Measurements from ENCODE around the gene WLS. TPM values are rescaled to one million over a fixed set of nuclear protein-coding genes. Genes with fewer than 3 reads are reported as not detected.
"Not testable (repeated sequence)": the region's sequence is repeated elsewhere in the genome, so short reads cannot be mapped to it uniquely, and the experiment has no call there.

WLS gene
- total RNA-seq, 1 donor: 4.7 TPM

DNA sequence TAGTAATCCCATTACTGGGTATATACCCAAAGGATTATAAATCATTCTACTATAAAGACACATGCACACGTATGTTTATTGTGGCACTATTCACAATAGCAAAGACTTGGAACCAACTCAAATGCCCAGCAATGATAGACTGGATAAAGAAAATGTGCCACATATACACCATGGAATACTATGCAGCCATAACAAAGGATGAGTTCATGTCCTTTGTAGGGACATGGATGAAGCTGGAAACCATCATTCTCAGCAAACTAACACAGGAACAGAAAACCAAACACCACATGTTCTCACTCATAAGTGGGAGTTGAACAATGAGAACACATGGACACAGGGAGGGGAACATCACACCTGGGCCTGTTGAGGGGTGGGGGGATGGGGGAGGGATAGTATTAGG lies 60.5 kb downstream of the WLS start:
- not testable (repeated sequence) for H3K4me1 ChIP-seq (ENCODE audit: insufficient read depth, low read length); H3K9me3 ChIP-seq (ENCODE audit: low read depth, low read length); H3K27me3 ChIP-seq (ENCODE audit: insufficient read depth, low read length); H3K4me3 ChIP-seq (ENCODE audit: low read length)

DNA sequence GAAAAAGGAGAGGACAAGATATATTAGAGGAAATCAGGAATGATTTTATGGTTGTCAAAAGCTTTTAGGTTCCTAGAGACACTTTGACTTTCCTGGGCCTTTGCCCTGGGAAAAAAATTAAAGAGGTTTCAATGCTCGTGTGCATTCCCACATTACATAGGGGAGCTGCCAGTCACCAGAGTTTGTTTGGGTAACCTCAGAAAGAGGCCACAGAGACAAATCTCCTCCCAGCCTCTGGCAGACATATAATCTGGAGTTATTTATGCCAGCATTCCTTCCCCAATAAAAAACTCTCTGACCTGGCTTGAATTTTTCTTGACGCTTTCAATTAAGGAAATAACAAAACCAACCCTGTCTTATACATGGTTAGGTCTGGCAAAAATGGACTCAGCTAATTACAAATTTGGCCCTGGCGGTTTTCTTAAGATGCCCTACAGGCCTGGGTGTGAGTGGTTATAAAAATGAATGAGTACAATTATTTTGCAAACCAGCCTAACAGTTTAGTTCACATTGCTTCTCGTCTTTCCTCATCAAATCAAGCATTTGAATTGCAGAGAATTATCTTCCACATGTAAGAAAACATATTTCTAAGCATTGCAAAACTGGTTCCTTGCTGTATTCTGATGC lies 63.7 kb downstream of the WLS start:
- Histone ChIP-seq H3K4me3 (ENCODE audit: low read length) (no peak overlapping the region), H3K27me3 (ENCODE audit: insufficient read depth, low read length) (no peaks in the 10 kb centered on the region), H3K4me1 (ENCODE audit: insufficient read depth, low read length) (no peaks in the 10 kb centered on the region), H3K9me3 (ENCODE audit: low read depth, low read length) (no peaks in the 10 kb centered on the region)

DNA sequence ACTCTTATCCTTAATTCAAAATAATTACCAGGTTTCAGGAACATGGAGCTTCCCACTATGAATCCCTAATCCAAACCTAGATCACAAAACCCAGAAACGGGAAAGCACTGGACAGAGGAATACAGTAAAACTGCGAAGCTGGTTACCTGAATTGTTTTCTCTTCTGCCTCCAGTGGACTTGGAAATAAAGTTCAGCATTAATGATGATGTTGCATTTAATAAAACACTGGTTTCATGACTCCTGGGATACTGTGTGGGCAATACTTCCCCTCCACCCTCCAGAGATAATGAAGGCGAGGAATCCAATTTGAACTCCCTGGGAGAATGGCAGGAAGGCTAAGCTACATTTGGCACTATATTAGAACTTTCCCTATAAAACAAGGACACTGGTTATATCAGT lies 65.1 kb downstream of the WLS start:
- H3K9me3 ChIP-seq (ENCODE audit: low read depth, low read length): no peaks in the 10 kb centered on the region
- no peaks in the 10 kb centered on the region for H3K4me1 ChIP-seq (ENCODE audit: insufficient read depth, low read length)

DNA sequence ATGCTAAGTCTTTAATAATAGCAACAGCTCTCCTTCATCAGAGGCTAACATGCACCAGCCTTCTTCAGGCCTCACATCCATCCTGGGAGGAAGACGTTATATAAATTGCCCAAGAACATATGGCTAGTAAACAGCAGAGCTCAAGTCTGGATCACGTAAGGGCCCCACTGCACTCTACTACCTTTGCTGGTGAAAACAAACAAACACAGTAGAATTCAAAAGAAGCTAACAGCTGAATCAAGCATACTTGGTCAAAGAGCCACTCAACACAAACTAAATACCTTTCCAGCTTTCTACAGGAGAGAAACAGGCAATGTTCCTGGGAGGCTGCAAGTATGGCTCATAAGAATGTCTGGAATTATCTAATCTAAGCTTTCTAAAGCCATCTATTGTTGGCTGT lies 66.0 kb downstream of the WLS start:
- H3K9me3 ChIP-seq (ENCODE audit: low read depth, low read length): no peaks in the 10 kb centered on the region
- no peaks in the 10 kb centered on the region for H3K4me1 ChIP-seq (ENCODE audit: insufficient read depth, low read length)
- H3K4me3 ChIP-seq (ENCODE audit: low read length): no peak overlapping the region
- H3K27me3 ChIP-seq (ENCODE audit: insufficient read depth, low read length): no peaks in the 10 kb centered on the region

More for the DNA sequence above, 65.1 kb downstream of the WLS start:
- no peaks in the 10 kb centered on the region for H3K27me3 ChIP-seq (ENCODE audit: insufficient read depth, low read length)
- no peak overlapping the region for H3K4me3 ChIP-seq (ENCODE audit: low read length)

DNA sequence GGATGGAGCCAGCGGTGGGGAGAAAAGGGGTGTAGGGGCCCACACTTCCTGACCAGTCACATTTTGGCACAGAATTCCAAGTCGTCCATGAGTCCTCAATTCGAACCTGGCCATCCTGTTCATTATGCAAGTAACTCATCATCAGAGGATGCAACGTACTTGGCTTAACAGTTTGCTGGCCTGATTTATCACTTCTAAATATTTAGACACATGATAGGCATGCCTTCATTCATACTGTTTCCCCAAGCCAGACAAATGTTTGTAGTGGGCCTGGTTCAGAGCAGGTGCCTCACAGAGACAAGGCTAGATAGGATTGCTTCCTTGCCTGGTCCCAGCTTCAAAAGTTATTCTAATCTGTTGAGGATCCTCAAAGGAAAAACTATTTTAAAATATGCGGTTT lies 66.7 kb downstream of the WLS start:
- Histone ChIP-seq H3K4me1 (ENCODE audit: insufficient read depth, low read length) (no peaks in the 10 kb centered on the region), H3K9me3 (ENCODE audit: low read depth, low read length) (no peaks in the 10 kb centered on the region), H3K4me3 (ENCODE audit: low read length) (no peak overlapping the region), H3K27me3 (ENCODE audit: insufficient read depth, low read length) (no peaks in the 10 kb centered on the region)

DNA sequence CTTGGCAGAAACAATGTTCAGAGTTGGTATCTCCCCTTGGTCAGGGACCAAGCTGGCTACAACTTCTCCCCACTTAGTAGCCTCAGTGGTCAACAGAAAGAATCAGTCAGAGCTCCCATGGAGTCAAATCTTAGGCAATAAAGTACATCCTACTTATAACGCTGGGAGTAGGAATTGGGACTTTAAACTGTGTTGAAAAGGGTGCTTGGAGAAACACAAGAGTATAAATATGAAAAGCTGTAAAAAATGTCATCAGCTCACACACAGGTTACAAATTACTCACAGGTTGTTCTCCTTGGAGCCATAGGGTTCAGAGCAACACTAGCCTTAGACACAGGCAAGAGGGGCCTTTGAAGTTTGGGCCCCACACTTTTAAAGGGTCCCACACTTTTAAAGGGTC lies 67.4 kb downstream of the WLS start:
- Histone ChIP-seq H3K9me3 (ENCODE audit: low read depth, low read length) (no peaks in the 10 kb centered on the region), H3K4me1 (ENCODE audit: insufficient read depth, low read length) (no peaks in the 10 kb centered on the region), H3K27me3 (ENCODE audit: insufficient read depth, low read length) (no peaks in the 10 kb centered on the region), H3K4me3 (ENCODE audit: low read length) (no peak overlapping the region)

DNA sequence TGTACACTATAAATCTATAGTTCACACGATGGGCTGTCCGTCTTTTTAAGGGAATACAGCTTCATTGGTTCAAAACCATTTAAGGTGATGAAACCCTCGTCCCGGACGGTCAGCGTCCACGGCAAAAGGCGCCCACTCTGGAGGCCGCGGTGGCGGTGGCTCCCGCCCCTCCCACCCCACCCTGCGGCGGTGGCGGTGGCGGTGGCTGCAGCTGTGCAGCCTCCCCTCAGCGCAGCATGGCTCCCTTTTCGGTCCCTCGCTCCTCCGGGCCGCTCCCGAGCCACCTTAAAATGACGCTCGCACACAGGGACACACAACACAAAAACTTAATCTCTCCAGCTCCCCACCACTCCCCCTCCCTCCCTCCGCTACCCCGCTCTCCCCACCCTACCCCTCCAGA lies 69.1 kb downstream of the WLS start:
- Histone ChIP-seq H3K27me3 (ENCODE audit: insufficient read depth, low read length) (no peaks in the 10 kb centered on the region), H3K4me1 (ENCODE audit: insufficient read depth, low read length) (no peaks in the 10 kb centered on the region), H3K9me3 (ENCODE audit: low read depth, low read length) (no peaks in the 10 kb centered on the region), H3K4me3 (ENCODE audit: low read length) (no peak overlapping the region)

DNA sequence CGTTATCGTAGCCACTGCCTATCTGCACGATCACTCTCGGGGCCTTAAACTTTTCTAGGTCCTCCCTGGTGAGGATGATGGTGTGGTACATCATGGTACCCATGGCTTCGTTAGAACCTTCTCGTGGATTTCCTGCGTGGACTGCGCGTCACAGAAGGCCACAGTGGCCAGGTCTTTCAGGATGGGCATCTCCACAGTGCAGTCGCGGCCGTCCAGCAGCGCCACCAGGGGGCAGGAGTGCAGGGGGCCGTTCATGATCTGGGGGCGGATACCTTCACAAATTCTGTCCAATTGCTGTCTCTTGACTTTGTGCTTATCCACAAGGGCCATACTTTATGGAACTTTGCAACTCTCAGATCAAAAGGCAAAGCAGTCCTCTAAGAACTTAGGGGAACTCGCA lies 69.6 kb downstream of the WLS start:
- no peaks in the 10 kb centered on the region for H3K4me1 ChIP-seq (ENCODE audit: insufficient read depth, low read length)
- H3K4me3 ChIP-seq (ENCODE audit: low read length): no peak overlapping the region
- no peaks in the 10 kb centered on the region for H3K27me3 ChIP-seq (ENCODE audit: insufficient read depth, low read length)
- no peaks in the 10 kb centered on the region for H3K9me3 ChIP-seq (ENCODE audit: low read depth, low read length)

DNA sequence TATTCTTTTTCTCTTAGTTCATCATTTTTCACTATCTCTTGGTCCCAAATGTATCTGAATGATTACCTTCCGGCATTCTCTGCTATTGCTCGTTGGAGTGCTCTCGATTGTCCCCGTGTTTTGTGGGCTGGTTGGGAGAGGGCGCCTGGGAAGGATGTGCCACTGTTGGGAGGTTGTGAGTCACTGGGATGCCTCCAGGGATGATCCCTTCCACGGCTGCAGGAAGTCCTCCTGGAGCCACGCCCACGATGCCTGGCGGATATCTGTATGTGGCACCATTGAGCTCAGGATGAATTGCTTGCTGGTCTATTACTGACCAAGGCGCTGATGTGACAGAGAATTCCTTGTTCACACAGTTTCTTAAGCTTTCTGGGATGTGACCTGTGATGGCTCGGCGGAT lies 70.7 kb downstream of the WLS start:
- not testable (repeated sequence) for H3K4me1 ChIP-seq (ENCODE audit: insufficient read depth, low read length); H3K9me3 ChIP-seq (ENCODE audit: low read depth, low read length); H3K4me3 ChIP-seq (ENCODE audit: low read length); H3K27me3 ChIP-seq (ENCODE audit: insufficient read depth, low read length)

DNA sequence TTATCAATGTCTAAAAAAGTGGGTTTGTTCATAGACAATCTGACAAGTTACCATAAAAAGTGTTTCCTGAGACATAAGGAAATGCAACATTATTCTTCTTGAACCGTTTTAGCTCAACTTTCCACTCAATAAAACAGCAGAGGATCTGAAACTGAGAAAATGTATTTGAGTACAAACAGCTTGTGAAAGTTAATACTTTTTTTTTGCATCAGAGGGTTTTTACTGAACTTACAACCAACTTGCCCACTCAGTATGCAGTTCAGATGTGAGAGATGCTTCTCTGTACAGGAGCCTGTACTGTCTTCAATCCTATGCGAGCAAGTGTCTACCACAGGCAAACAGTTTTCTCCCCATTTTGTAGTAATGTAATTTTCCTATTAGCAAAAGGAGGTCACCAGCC lies 71.4 kb downstream of the WLS start:
- H3K4me1 ChIP-seq (ENCODE audit: insufficient read depth, low read length); H3K4me3 ChIP-seq (ENCODE audit: low read length); H3K27me3 ChIP-seq (ENCODE audit: insufficient read depth, low read length); H3K9me3 ChIP-seq (ENCODE audit: low read depth, low read length): not testable (repeated sequence)

DNA sequence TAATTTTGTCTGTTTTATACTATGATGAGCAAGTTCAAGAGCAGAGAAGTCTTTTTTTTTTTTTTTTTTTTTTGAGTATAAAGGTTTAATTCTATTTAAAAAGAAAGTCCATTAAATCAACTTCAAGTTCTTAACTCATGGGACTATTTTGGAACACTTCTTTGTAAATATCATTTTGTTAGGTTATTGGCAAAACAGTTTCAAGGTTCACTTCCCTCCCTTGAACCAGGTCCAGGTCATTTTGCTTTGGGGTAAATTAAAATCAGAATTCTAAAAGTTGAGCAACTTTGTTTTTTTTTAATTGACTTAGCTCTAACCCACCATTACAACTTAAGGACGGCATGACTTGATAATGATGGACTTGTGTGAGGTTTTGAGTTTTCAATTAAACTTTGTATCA lies 72.3 kb downstream of the WLS start:
- Histone ChIP-seq H3K4me3 (ENCODE audit: low read length) (no peak overlapping the region), H3K27me3 (ENCODE audit: insufficient read depth, low read length) (no peaks in the 10 kb centered on the region), H3K4me1 (ENCODE audit: insufficient read depth, low read length) (no peaks in the 10 kb centered on the region), H3K9me3 (ENCODE audit: low read depth, low read length) (no peaks in the 10 kb centered on the region)

DNA sequence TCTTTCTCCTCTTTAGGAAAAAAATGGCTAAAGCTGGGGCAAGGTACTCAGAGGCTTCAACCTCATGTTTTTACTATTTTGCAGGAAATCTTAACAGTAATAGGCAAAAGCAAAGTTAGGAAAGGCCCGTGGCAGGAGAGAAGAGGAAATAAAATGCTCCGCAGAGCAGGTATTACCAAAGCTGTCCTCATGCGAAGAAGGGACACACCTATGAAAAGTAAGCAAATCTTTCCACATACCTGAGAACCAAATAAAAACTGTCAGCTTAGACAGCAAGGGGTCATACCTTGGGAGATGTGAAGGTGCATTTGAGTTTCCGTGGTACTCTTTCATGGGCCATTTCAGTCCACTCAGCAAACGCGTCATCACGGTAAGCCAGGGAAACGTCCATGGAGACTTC lies 73.5 kb downstream of the WLS start:
- Histone ChIP-seq H3K27me3 (ENCODE audit: insufficient read depth, low read length) (no peaks in the 10 kb centered on the region), H3K4me3 (ENCODE audit: low read length) (no peak overlapping the region), H3K9me3 (ENCODE audit: low read depth, low read length) (no peaks in the 10 kb centered on the region), H3K4me1 (ENCODE audit: insufficient read depth, low read length) (no peaks in the 10 kb centered on the region)

DNA sequence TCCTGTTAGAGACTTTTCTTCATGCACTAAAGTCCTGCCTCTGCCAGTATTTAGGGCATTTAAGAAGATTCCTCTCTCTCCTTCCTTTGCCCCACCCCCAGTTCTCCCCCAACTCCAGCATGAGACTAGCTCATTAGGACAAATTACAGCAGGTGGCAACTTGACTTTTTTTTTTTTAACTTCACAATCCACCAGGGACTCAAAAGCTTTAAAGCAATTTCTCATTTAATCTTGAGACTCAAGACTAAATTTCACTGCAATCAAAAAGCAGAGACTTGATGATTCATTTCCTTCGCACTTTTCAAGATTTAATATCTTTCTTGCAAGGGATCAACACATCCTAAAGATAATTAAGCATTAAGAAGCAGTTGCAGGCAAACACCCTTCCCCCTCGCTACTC lies 74.9 kb downstream of the WLS start:
- Histone ChIP-seq H3K9me3 (ENCODE audit: low read depth, low read length) (no peaks in the 10 kb centered on the region), H3K4me1 (ENCODE audit: insufficient read depth, low read length) (no peaks in the 10 kb centered on the region), H3K4me3 (ENCODE audit: low read length) (no peak overlapping the region), H3K27me3 (ENCODE audit: insufficient read depth, low read length) (no peaks in the 10 kb centered on the region)

DNA sequence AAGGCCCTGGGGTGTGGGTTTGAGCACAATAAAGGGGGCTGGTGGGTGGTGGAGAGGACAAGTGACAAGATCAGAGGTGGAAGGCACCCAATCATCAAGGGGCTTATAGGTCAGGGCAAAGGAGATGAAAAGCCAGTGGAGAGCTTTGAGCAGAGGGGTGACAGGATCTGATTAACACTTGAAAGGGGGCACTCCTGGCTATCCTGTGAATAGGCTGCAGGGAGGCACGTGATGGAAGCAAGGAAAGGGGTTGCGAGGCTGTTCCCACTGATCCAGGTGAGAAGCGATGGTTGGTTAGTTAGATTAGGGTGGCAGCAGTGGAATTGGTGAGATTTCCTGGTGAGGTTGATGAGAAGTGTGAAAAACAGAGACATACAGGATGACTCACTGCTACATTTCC lies 80.6 kb downstream of the WLS start:
- no peaks in the 10 kb centered on the region for H3K9me3 ChIP-seq (ENCODE audit: low read depth, low read length)
- no peaks in the 10 kb centered on the region for H3K27me3 ChIP-seq (ENCODE audit: insufficient read depth, low read length)
- H3K4me3 ChIP-seq (ENCODE audit: low read length): no peak overlapping the region
- no peaks in the 10 kb centered on the region for H3K4me1 ChIP-seq (ENCODE audit: insufficient read depth, low read length)

DNA sequence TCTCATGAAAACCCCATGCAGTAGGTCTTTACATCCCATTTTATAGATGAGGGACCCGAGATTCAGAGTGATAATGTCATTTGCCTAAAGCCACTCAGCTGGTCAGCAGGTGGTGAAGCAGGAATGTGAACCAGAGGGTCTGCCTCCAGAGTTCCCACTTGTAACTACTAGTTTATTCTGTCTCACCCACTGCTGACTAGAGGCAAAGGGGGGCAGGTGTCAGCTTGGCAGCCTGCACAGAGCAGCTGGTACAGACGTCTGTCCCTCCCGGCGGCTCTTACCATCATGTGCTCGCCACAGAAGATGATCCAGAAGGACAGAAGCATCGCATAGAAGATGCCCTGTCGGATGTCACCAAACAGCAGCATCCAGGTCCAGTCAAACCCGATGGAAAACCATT lies 82.4 kb downstream of the WLS start:
- H3K4me1 ChIP-seq (ENCODE audit: insufficient read depth, low read length): no peaks in the 10 kb centered on the region
- H3K9me3 ChIP-seq (ENCODE audit: low read depth, low read length): no peaks in the 10 kb centered on the region
- H3K27me3 ChIP-seq (ENCODE audit: insufficient read depth, low read length): no peaks in the 10 kb centered on the region
- H3K4me3 ChIP-seq (ENCODE audit: low read length): no peak overlapping the region

DNA sequence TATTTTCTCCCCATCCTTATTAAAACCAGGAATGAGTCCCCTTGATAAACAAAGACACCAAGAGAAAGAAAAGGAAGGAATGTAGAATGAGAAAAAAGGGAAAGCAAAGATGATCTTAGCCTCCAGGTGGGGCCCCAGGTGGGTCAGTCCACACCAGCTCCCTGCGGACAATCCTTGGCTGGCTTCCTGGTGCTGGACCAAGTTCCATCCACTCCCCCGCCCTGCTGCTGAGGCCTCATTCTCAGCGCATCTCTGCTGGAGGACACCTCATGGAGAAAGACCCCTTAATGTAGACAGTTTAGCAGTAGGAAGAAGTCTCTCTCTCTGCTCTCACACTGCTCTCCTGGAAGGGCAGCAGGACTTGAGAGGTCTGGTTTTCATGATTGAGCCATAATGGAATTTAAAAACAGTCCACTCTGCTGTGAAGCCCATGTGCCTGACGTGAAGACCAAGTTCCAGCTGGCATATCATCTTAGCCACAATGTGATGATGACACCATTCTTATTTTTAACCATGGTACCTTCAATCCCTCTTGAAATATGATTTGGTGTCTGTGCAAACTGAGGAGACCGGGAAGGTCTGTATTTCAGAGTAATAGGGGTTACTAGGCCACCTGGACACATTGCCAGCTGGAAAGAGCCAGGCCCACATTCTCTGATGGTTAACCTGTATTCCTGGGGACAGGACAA lies 83.1 kb downstream of the WLS start:
- no peaks in the 10 kb centered on the region for H3K4me1 ChIP-seq (ENCODE audit: insufficient read depth, low read length)
- H3K27me3 ChIP-seq (ENCODE audit: insufficient read depth, low read length): no peaks in the 10 kb centered on the region
- H3K9me3 ChIP-seq (ENCODE audit: low read depth, low read length): no peaks in the 10 kb centered on the region
- H3K4me3 ChIP-seq (ENCODE audit: low read length): no peak overlapping the region

Measured in mononuclear cell (primary cell).